ENCODE measurements around the gene SLC7A1.
A peak's percentile ranks its signal among the peaks of the same experiment; 100 is the strongest.

SLC7A1 gene

DNA sequence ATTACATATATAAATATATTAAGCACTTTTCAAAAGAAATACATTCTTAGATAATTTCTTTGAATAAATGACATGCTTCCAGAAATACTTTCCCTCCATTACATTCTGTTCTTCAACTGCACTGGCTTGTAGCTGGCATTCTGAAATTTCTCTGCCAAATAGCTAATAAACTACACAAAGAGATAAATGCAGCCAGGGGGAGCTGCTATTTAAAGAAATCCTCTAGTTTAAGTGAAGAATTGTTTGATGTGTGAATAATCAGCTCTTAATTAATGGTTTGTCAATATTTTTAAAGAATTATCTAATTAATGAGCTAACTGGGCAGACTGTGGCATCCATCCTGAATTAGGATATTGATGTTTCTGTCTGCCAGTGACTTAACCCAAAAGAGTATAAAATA, 30.7 kb downstream of the SLC7A1 start:
- Histone ChIP-seq H3K9ac (ENCODE audit: low read length) (no peak overlapping the region), H2AFZ (ENCODE audit: low read length) (no peak overlapping the region), H3K27ac (ENCODE audit: low read depth, low read length, poor library complexity, severe bottlenecking) (no peak overlapping the region), H3K9me2 (ENCODE audit: low read depth, low read length) (no peaks in the 10 kb centered on the region), H3K79me2 (ENCODE audit: insufficient read depth, low read length) (peaks cover 94% of the 10 kb centered on the region), H3K4me3 (ENCODE audit: low read depth, low read length, poor library complexity, severe bottlenecking) (no peak overlapping the region), H3K27me3 (ENCODE audit: insufficient read depth, low read length) (no peaks in the 10 kb centered on the region), H3F3A (ENCODE audit: insufficient read depth, low read length) (no peaks in the 10 kb centered on the region), H3K36me3 (ENCODE audit: insufficient read depth, low read length) (0 out of 2 replicates have a peak, but pooled peaks cover 4% of the 10 kb centered on the region), H3K4me2 (ENCODE audit: low read length) (no peak overlapping the region), H4K20me1 (ENCODE audit: insufficient read depth, low read length) (no peaks in the 10 kb centered on the region), H3K4me1 (ENCODE audit: insufficient read depth, low read length, severe bottlenecking) (peaks cover 16% of the 10 kb centered on the region), H3K9me3 (ENCODE audit: low read length) (no peaks in the 10 kb centered on the region)
- TF ChIP-seq, protein P1, sequence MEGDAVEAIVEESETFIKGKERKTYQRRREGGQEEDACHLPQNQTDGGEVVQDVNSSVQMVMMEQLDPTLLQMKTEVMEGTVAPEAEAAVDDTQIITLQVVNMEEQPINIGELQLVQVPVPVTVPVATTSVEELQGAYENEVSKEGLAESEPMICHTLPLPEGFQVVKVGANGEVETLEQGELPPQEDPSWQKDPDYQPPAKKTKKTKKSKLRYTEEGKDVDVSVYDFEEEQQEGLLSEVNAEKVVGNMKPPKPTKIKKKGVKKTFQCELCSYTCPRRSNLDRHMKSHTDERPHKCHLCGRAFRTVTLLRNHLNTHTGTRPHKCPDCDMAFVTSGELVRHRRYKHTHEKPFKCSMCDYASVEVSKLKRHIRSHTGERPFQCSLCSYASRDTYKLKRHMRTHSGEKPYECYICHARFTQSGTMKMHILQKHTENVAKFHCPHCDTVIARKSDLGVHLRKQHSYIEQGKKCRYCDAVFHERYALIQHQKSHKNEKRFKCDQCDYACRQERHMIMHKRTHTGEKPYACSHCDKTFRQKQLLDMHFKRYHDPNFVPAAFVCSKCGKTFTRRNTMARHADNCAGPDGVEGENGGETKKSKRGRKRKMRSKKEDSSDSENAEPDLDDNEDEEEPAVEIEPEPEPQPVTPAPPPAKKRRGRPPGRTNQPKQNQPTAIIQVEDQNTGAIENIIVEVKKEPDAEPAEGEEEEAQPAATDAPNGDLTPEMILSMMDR (IDR thresholded peaks at IDR 0.05; ENCODE audit: low read length): peak; percentile 4; the same call in 1 of the 2 replicates
- no peak for TF ChIP-seq EZH2 (IDR thresholded peaks at IDR 0.05; ENCODE audit: borderline replicate concordance, low read length)

DNA sequence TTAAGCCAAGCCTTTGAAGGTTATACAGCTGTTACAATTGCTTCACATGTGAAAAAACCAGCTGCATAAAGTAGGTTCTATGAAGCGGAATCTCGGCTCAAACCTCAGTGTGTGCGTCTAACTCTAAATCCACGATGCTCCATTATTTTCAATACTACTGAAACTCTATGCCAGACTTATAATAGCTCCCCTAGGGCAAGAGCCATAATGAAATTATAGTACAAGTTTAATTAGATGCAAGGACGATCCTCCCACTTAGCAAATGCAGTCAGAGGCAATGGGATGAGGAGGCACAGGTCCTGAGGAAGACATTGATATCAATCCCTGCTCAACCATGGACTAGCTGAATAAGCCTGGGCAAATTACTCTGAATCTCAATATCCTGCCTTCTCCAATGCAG, 31.1 kb downstream of the SLC7A1 start:
- Histone ChIP-seq H3F3A (ENCODE audit: insufficient read depth, low read length) (no peaks in the 10 kb centered on the region), H3K27me3 (ENCODE audit: insufficient read depth, low read length) (no peaks in the 10 kb centered on the region), H3K9me2 (ENCODE audit: low read depth, low read length) (no peaks in the 10 kb centered on the region), H3K9ac (ENCODE audit: low read length) (no peak overlapping the region), H4K20me1 (ENCODE audit: insufficient read depth, low read length) (no peaks in the 10 kb centered on the region), H2AFZ (ENCODE audit: low read length) (no peak overlapping the region), H3K4me1 (ENCODE audit: insufficient read depth, low read length, severe bottlenecking) (peaks cover 11% of the 10 kb centered on the region), H3K9me3 (ENCODE audit: low read length) (no peaks in the 10 kb centered on the region), H3K4me3 (ENCODE audit: low read depth, low read length, poor library complexity, severe bottlenecking) (no peak overlapping the region), H3K27ac (ENCODE audit: low read depth, low read length, poor library complexity, severe bottlenecking) (no peak overlapping the region), H3K36me3 (ENCODE audit: insufficient read depth, low read length) (0 out of 2 replicates have a peak, but pooled peaks cover 4% of the 10 kb centered on the region), H3K4me2 (ENCODE audit: low read length) (no peak overlapping the region), H3K79me2 (ENCODE audit: insufficient read depth, low read length) (peaks cover 89% of the 10 kb centered on the region)
- no peak for TF ChIP-seq EZH2 (IDR thresholded peaks at IDR 0.05; ENCODE audit: borderline replicate concordance, low read length)
- TF ChIP-seq, protein P1 (IDR thresholded peaks at IDR 0.05; ENCODE audit: low read length): no peak

DNA sequence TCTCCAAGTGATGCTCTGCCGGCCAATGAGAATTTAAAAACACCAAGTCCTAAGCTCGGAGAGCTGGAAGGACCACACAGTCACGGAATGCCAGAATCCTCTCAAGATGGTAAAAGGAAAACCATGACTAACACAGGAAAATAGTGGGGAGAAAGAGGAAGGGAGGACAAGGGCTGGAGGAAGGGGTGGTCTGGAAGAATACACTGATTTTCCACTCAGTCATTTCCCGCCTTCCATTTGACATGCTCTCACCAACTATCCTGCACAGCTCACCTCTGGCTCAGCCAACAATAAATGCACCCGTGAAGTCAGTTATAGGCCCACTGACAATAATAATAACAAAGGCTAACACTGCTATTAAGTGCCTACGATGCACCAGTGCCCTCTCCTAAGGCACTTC, 31.5 kb downstream of the SLC7A1 start:
- H3K27me3 ChIP-seq (ENCODE audit: insufficient read depth, low read length): no peaks in the 10 kb centered on the region
- peaks cover 7% of the 10 kb centered on the region for H3K4me1 ChIP-seq (ENCODE audit: insufficient read depth, low read length, severe bottlenecking)
- H4K20me1 ChIP-seq (ENCODE audit: insufficient read depth, low read length): no peaks in the 10 kb centered on the region
- TF ChIP-seq EZH2 (IDR thresholded peaks at IDR 0.05; ENCODE audit: borderline replicate concordance, low read length): no peak
- TF ChIP-seq, protein P1 (IDR thresholded peaks at IDR 0.05; ENCODE audit: low read length): no peak
- H3K9ac ChIP-seq (ENCODE audit: low read length): no peak overlapping the region
- H3K9me2 ChIP-seq (ENCODE audit: low read depth, low read length): no peaks in the 10 kb centered on the region
- H3K79me2 ChIP-seq (ENCODE audit: insufficient read depth, low read length): peaks cover 85% of the 10 kb centered on the region
- no peak overlapping the region for H3K4me2 ChIP-seq (ENCODE audit: low read length)
- no peak overlapping the region for H3K4me3 ChIP-seq (ENCODE audit: low read depth, low read length, poor library complexity, severe bottlenecking)
- H3F3A ChIP-seq (ENCODE audit: insufficient read depth, low read length): no peaks in the 10 kb centered on the region
- 0 out of 2 replicates have a peak, but pooled peaks cover 4% of the 10 kb centered on the region for H3K36me3 ChIP-seq (ENCODE audit: insufficient read depth, low read length)
- H3K27ac ChIP-seq (ENCODE audit: low read depth, low read length, poor library complexity, severe bottlenecking): no peak overlapping the region
- H3K9me3 ChIP-seq (ENCODE audit: low read length): no peaks in the 10 kb centered on the region
- H2AFZ ChIP-seq (ENCODE audit: low read length): no peak overlapping the region
